Gastroesophageal sphincter (tissue), 4 donors: ENCODE measurements around the gene C22orf31. TPM values are rescaled to one million over a fixed set of nuclear protein-coding genes. Genes with fewer than 3 reads are reported as not detected.

Source experiments
- ATAC-seq: fragments of 150-250 bp; one replicate; pipeline ENCODE4 v1.9.1; 2016; ENCODE audit warnings: mild to moderate bottlenecking, moderate library complexity
- H3K27ac ChIP-seq, 4 donors: fragments of 200-600 bp; sonication (generic) in 3 of 4; 1 replicate in 3 of 4; 2 replicates in 1 of 4; pipeline ENCODE4 v1.5.1; 2016 to 2019
- H3K27me3 ChIP-seq: fragments of 200-600 bp; sonication (generic); one replicate; pipeline ENCODE4 v1.5.1; 2019
- H3K36me3 ChIP-seq, 2 donors: fragments of 200-600 bp; sonication (generic); one replicate each; pipeline ENCODE4 v1.5.1; 2019; ENCODE audit warnings: control low read depth in 1 of 2
- H3K4me1 ChIP-seq, 3 donors: fragments of 200-600 bp; sonication (generic); 1 replicate in 2 of 3; 2 replicates in 1 of 3; pipeline ENCODE4 v1.5.1; 2016 to 2019; ENCODE audit warnings: control low read depth in 2 of 3
- H3K4me3 ChIP-seq, 2 donors: fragments of 200-600 bp; sonication (generic); one replicate each; pipeline ENCODE4 v1.5.1; 2019; ENCODE audit warnings: mild to moderate bottlenecking in 1 of 2, moderate library complexity in 1 of 2
- H3K9me3 ChIP-seq, 3 donors: fragments of 200-600 bp; sonication (generic); one replicate each; pipeline ENCODE4 v1.5.1; 2017 to 2019; ENCODE audit warnings: control low read depth in 2 of 3
- EP300 ChIP-seq: sonication (generic); formaldehyde crosslinking; IDR thresholded peaks from one replicate; pipeline ENCODE4 v1.6.1; 2017; ENCODE audit warnings: antibody characterized with exemption, mild to moderate bottlenecking
- POLR2A ChIP-seq, 2 donors: fragments of 450-650 bp; IDR thresholded peaks; one replicate each; pipeline ENCODE4 v1.6.1; 2017; ENCODE audit warnings: antibody characterized with exemption in 2 of 2, mild to moderate bottlenecking in 2 of 2, moderate library complexity in 1 of 2
- POLR2AphosphoS5 ChIP-seq: sonication (generic); formaldehyde crosslinking; IDR thresholded peaks from one replicate; pipeline ENCODE4 v1.6.1; 2017; ENCODE audit warnings: antibody characterized with exemption
- WGBS, 2 donors: methylation state at CpG; one replicate each; pipeline ENCODE4 v1.1.5; 2018; ENCODE audit warnings: low coverage in 1 of 2; 5-methylcytosine and 5-hydroxymethylcytosine counted together
- total RNA-seq, 4 donors: library from RNA; depleted of rRNA; stranded (reverse); fragments of >200 nt; gene quantifications; one replicate each; pipeline ENCODE4 v1.1.0, GENCODE V29; 2016
- TF ChIP-seq, protein P1 (sequence below), 4 experiments: fragments of 200-600 bp in 2 of 4; fragments of 450-650 bp in 2 of 4; sonication (generic) in 1 of 4; IDR thresholded peaks; one replicate each; pipeline ENCODE4 v1.5.1; 2017 to 2019; ENCODE audit warnings: antibody characterized with exemption in 4 of 4, mild to moderate bottlenecking in 2 of 4, moderate library complexity in 2 of 4

C22orf31 gene
- total RNA-seq, 4 donors from 2014 or later, result not detected

DNA sequence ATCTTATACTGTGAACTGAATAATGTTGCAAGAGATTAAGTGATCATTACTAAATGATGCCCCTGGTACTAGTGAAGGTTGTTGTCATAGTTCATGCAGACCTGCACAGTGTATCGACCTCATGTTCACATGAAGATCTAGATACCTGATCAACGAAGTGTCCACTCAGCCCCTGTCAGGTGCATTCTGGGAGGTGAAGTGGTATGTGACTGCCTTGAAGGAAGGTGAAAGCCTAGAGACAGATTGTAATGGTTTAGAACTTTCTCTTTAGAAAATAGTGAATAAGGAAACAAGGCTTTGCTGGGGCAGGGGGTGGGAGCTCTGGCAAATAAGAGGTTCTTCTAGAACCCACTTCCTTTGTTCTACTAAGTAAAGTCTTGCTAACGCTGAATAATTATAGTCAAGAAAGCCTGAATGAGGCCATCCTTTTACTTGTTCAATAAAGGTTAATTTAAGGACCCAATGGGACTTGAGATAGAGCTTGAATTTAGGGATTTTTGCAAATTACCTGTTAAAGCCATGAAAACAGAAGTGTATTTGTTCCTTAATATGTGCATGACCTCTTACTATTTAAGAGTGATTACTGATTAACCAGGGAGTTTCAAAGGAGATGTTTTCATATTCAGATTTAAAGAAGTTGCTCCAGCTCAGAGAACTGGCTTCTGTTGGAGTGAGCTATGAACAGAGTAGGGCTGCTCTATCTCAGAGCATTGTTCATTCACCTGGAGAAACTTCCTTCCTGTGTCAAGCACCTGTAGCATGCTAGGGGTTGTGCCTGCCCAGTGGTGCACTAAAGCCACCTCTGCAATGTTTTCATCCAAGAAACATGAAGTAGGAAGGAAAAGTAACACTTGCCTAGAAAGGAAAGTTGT is 45.3 kb downstream of the C22orf31 start:
- Histone ChIP-seq H3K4me1 (peaks cover 0 to 7% (median 0%) of the 10 kb centered on the region in 3 donors), H3K4me3 (no peak overlapping the region), H3K27ac (no peak overlapping the region), H3K27me3 (no peaks in the 10 kb centered on the region), H3K9me3 (no peaks in the 10 kb centered on the region), H3K36me3 (no peaks in the 10 kb centered on the region)
- TF ChIP-seq POLR2A (IDR thresholded peaks at IDR 0.05), result no peak
- no peak for TF ChIP-seq POLR2AphosphoS5
- TF ChIP-seq EP300, result no peak
- TF ChIP-seq, protein P1, sequence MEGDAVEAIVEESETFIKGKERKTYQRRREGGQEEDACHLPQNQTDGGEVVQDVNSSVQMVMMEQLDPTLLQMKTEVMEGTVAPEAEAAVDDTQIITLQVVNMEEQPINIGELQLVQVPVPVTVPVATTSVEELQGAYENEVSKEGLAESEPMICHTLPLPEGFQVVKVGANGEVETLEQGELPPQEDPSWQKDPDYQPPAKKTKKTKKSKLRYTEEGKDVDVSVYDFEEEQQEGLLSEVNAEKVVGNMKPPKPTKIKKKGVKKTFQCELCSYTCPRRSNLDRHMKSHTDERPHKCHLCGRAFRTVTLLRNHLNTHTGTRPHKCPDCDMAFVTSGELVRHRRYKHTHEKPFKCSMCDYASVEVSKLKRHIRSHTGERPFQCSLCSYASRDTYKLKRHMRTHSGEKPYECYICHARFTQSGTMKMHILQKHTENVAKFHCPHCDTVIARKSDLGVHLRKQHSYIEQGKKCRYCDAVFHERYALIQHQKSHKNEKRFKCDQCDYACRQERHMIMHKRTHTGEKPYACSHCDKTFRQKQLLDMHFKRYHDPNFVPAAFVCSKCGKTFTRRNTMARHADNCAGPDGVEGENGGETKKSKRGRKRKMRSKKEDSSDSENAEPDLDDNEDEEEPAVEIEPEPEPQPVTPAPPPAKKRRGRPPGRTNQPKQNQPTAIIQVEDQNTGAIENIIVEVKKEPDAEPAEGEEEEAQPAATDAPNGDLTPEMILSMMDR (IDR thresholded peaks at IDR 0.05), result no peak
- WGBS, 2 donors, result 97 to 100% methylated on average over 2 to 3 of the region's 3 CpGs
- no peak for ATAC-seq

DNA sequence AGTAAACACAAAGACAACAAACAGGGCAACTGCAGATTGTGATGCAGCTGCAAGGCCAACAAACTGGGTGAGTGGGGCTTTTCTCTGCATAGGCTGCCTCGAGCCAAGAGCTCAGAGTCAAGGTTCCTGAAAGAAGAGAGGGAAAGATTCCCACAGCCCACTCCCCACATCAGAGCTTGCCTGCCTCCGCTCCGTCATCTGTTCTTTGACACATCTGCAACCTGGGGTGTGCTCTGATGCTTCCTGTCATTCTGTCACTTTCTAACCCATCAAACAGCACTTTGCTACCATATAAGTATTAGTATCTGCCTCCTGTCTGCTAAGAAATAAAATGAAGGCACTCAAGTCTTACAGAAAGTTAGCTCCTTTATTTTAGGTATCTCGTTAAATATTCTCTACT is 46.9 kb downstream of the C22orf31 start:
- H3K27me3 ChIP-seq, result no peaks in the 10 kb centered on the region
- ATAC-seq, result no peak
- no peaks in the 10 kb centered on the region for H3K36me3 ChIP-seq
- H3K4me1 ChIP-seq, result peaks cover 0 to 12% (median 0%) of the 10 kb centered on the region in 3 donors
- H3K4me3 ChIP-seq, result no peak overlapping the region
- H3K9me3 ChIP-seq, result no peaks in the 10 kb centered on the region
- TF ChIP-seq, protein P1 (IDR thresholded peaks at IDR 0.05), result no peak
- TF ChIP-seq EP300, result no peak
- TF ChIP-seq POLR2AphosphoS5, result no peak
- TF ChIP-seq POLR2A (IDR thresholded peaks at IDR 0.05), result no peak
- H3K27ac ChIP-seq, result no peak overlapping the region
- 90 to 91% methylated on average over 3 to 4 of the region's 4 CpGs for WGBS, 2 donors

DNA sequence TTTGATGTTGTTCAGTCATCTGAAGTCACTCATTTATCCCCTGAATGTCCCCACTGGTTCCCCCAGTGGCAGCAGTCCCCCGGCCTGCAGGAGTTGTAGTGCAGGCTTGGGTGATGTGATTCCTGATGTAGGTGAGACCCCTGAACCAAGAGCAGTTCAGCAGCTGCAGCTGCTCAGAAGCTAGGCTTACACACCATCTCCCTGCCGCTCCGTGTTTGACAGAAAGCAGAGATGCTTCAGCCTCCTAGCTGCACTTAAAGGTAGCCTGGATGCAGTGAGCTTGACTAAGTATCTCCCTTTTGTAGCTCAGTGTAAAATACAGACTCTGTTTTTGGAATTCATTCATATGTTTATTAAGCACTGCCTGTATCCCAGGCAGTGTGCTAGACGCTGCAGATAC is 47.3 kb downstream of the C22orf31 start:
- ATAC-seq, result no peak
- 96% methylated on average over 3 of the region's 4 CpGs; no CpG with 5 or more reads in 1 of the 2 donors for WGBS, 2 donors

DNA sequence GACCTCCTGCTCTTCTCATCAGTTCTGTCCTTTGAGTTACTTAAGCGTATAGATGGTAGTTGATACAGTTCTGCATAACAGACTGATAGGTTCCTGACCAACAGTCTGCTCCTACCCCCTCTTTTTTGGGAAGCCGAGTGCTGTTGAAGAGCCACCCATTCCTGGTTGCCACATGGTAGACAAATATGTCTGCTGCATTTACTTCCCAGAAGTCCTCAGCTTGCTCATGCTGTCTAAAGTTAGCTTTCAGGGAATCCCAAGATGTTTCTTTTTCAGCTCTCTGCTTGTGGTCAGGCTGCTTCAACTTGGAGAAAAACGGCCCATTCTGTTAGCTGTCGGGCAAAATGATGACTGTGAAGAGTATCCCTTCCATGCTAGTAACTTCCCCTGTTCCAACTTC is 48.7 kb downstream of the C22orf31 start:
- no peaks in the 10 kb centered on the region for H3K36me3 ChIP-seq
- H3K27ac ChIP-seq, result no peak overlapping the region
- no peaks in the 10 kb centered on the region for H3K9me3 ChIP-seq
- H3K27me3 ChIP-seq, result no peaks in the 10 kb centered on the region
- TF ChIP-seq, protein P1 (IDR thresholded peaks at IDR 0.05), result no peak
- no peak for TF ChIP-seq POLR2A (IDR thresholded peaks at IDR 0.05)
- no peak for TF ChIP-seq POLR2AphosphoS5
- TF ChIP-seq EP300, result no peak
- 91 to 94% methylated on average over 3 to 4 of the region's 4 CpGs for WGBS, 2 donors
- H3K4me1 ChIP-seq, result peaks cover 0 to 12% (median 0%) of the 10 kb centered on the region in 3 donors
- H3K4me3 ChIP-seq, result no peak overlapping the region
- no peak for ATAC-seq

More for the DNA sequence above, 47.3 kb downstream of the C22orf31 start:
- TF ChIP-seq, protein P1 (IDR thresholded peaks at IDR 0.05), result no peak
- TF ChIP-seq POLR2A (IDR thresholded peaks at IDR 0.05) (no peak), POLR2AphosphoS5 (no peak), EP300 (no peak)
- no peak overlapping the region for H3K4me3 ChIP-seq
- peaks cover 0 to 12% (median 0%) of the 10 kb centered on the region in 3 donors for H3K4me1 ChIP-seq
- no peaks in the 10 kb centered on the region for H3K36me3 ChIP-seq
- no peaks in the 10 kb centered on the region for H3K27me3 ChIP-seq
- H3K27ac ChIP-seq, result no peak overlapping the region
- no peaks in the 10 kb centered on the region for H3K9me3 ChIP-seq

DNA sequence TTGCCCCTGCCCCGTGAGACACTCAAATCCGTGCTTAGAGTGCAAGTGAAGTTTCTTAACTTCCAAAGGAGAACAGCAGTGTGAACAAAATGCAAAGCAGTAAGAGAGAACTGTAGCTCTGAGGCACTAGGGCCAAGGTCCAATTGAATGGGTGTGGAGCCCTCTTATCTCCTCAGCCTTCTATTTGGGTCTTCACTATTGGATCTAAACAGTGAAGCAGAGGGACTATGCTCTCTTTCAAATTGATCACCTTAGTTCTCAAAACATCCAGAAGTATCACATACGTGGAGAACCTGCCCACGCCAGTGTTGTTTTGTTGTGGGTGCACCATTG is 49.6 kb downstream of the C22orf31 start:
- Histone ChIP-seq H3K36me3 (no peaks in the 10 kb centered on the region), H3K27ac (no peak overlapping the region), H3K4me1 (peaks cover 0 to 12% (median 0%) of the 10 kb centered on the region in 3 donors), H3K9me3 (no peaks in the 10 kb centered on the region), H3K27me3 (no peaks in the 10 kb centered on the region), H3K4me3 (no peak overlapping the region)
- TF ChIP-seq, protein P1 (IDR thresholded peaks at IDR 0.05), result no peak
- TF ChIP-seq POLR2AphosphoS5 (no peak), EP300 (no peak), POLR2A (IDR thresholded peaks at IDR 0.05) (no peak)
- WGBS, 2 donors, result 40 to 84% methylated on average over 1 to 4 of the region's 4 CpGs
- ATAC-seq, result no peak
